Vagina (tissue), 2 donors: Measurements from ENCODE around the gene RPS6KL1. TPM values are rescaled to one million over a fixed set of nuclear protein-coding genes. Genes with fewer than 3 reads are reported as not detected.
"Not testable (repeated sequence)": the region's sequence is repeated elsewhere in the genome, so short reads cannot be mapped to it uniquely, and the experiment has no call there.

Experiments used
- DNase-seq, 2 donors: peaks; one replicate each; pipeline ENCODE4 v3.0.0-alpha.2; 2017; ENCODE audit errors: extremely low spot score in 2 of 2
- H3K27ac ChIP-seq: fragments of 200-600 bp; sonication (generic); one replicate; pipeline ENCODE4 v1.5.1; 2019
- H3K27me3 ChIP-seq: fragments of 200-600 bp; sonication (generic); one replicate; pipeline ENCODE4 v1.5.1; 2019
- H3K36me3 ChIP-seq, 2 donors: fragments of 200-600 bp; sonication (generic); one replicate each; pipeline ENCODE4 v1.5.1; 2017 to 2019
- H3K4me1 ChIP-seq: fragments of 200-600 bp; sonication (generic); one replicate; pipeline ENCODE4 v1.5.1; 2019
- H3K4me3 ChIP-seq, 2 donors: fragments of 200-600 bp; sonication (generic); 1 replicate in 1 of 2; 2 replicates in 1 of 2; pipeline ENCODE4 v1.5.1; 2016 to 2019
- H3K9me3 ChIP-seq: fragments of 200-600 bp; sonication (generic); one replicate; pipeline ENCODE4 v1.5.1; 2019
- CTCF ChIP-seq, 3 experiments: fragments of 450-650 bp in 2 of 3; fragments of 200-600 bp in 1 of 3; sonication (generic) in 1 of 3; IDR thresholded peaks; one replicate each; pipeline ENCODE4 v1.5.1; 2017 to 2019; ENCODE audit warnings: antibody characterized with exemption in 3 of 3, mild to moderate bottlenecking in 2 of 3, moderate library complexity in 2 of 3
- POLR2A ChIP-seq, 2 donors: fragments of 450-650 bp; IDR thresholded peaks; one replicate each; pipeline ENCODE4 v1.6.1; 2017; ENCODE audit warnings: antibody characterized with exemption in 2 of 2, mild to moderate bottlenecking in 2 of 2, moderate library complexity in 2 of 2
- POLR2AphosphoS5 ChIP-seq, 2 donors: sonication (generic); formaldehyde crosslinking; IDR thresholded peaks; one replicate each; pipeline ENCODE4 v1.9.0; 2017; ENCODE audit warnings: antibody characterized with exemption in 2 of 2, mild to moderate bottlenecking in 2 of 2, low read depth in 1 of 2; ENCODE audit not compliant: insufficient read depth in 1 of 2
- intact Hi-C: fragments of 100-400 bp; cut with DNase I; formaldehyde crosslinking; loops from one replicate; pipeline ENCODE4 v1.15.1; 2023
- total RNA-seq: library from RNA; depleted of rRNA; stranded (reverse); fragments of >200 nt; gene quantifications from one replicate; pipeline ENCODE4 v1.2.3, GENCODE V29; 2016

Gene RPS6KL1
- total RNA-seq, 1 donor from 2014 or later = 2.0 TPM

- no peak for DNase-seq
- Histone ChIP-seq H3K9me3 (no peaks in the 10 kb centered on the region), H3K27ac (no peak overlapping the region), H3K36me3 (no peaks in the 10 kb centered on the region), H3K27me3 (no peaks in the 10 kb centered on the region), H3K4me3 (no peak overlapping the region), H3K4me1 (peaks cover 7% of the 10 kb centered on the region)
- no peak for TF ChIP-seq POLR2AphosphoS5 (IDR thresholded peaks at IDR 0.05; ENCODE audit: insufficient read depth in 1 of 2, low read depth in 1 of 2)
- no peak for TF ChIP-seq CTCF (IDR thresholded peaks at IDR 0.05)
- TF ChIP-seq POLR2A (IDR thresholded peaks at IDR 0.05) = no peak
- intact Hi-C loops = no loop called here
These were observed 9.4 kb upstream of the RPS6KL1 start for GRCh38 chr14:74932401-74932901.

GRCh38 chr14:74931744-74932143 lies 8.7 kb upstream of the RPS6KL1 start:
- H3K36me3 ChIP-seq, H3K4me1 ChIP-seq, DNase-seq, H3K4me3 ChIP-seq, intact Hi-C loops, H3K27ac ChIP-seq, H3K27me3 ChIP-seq, H3K9me3 ChIP-seq: not testable (repeated sequence)

- no peak for TF ChIP-seq CTCF (IDR thresholded peaks at IDR 0.05)
- TF ChIP-seq POLR2A (IDR thresholded peaks at IDR 0.05) = no peak
- no peak for TF ChIP-seq POLR2AphosphoS5 (IDR thresholded peaks at IDR 0.05; ENCODE audit: insufficient read depth in 1 of 2, low read depth in 1 of 2)
- no peaks in the 10 kb centered on the region for H3K9me3 ChIP-seq
These were observed 6.2 kb upstream of the RPS6KL1 start for GRCh38 chr14:74929242-74929641.

GRCh38 chr14:74927225-74927624 lies 4.2 kb upstream of the RPS6KL1 start:
- Histone ChIP-seq H3K9me3 (no peaks in the 10 kb centered on the region), H3K27me3 (no peaks in the 10 kb centered on the region), H3K4me1 (peaks cover 9% of the 10 kb centered on the region), H3K36me3 (no peaks in the 10 kb centered on the region), H3K27ac (no peak overlapping the region), H3K4me3 (no peak overlapping the region)
- DNase-seq = no peak
- no peak for TF ChIP-seq CTCF (IDR thresholded peaks at IDR 0.05)
- TF ChIP-seq POLR2A (IDR thresholded peaks at IDR 0.05) = no peak
- no peak for TF ChIP-seq POLR2AphosphoS5 (IDR thresholded peaks at IDR 0.05; ENCODE audit: insufficient read depth in 1 of 2, low read depth in 1 of 2)
- intact Hi-C loops = no loop called here

More at GRCh38 chr14:74929242-74929641, 6.2 kb upstream of the RPS6KL1 start:
- intact Hi-C loops = no loop called here
- H3K4me3 ChIP-seq = no peak overlapping the region
- peaks cover 7% of the 10 kb centered on the region for H3K4me1 ChIP-seq
- no peaks in the 10 kb centered on the region for H3K27me3 ChIP-seq
- no peak overlapping the region for H3K27ac ChIP-seq
- no peaks in the 10 kb centered on the region for H3K36me3 ChIP-seq
- no peak for DNase-seq

- Histone ChIP-seq H3K27me3 (no peaks in the 10 kb centered on the region), H3K36me3 (no peaks in the 10 kb centered on the region), H3K27ac (no peak overlapping the region), H3K4me1 (peaks cover 9% of the 10 kb centered on the region), H3K9me3 (no peaks in the 10 kb centered on the region), H3K4me3 (no peak overlapping the region)
- intact Hi-C loops = no loop called here
- TF ChIP-seq CTCF (IDR thresholded peaks at IDR 0.05) (no peak), POLR2AphosphoS5 (IDR thresholded peaks at IDR 0.05; ENCODE audit: insufficient read depth in 1 of 2, low read depth in 1 of 2) (no peak), POLR2A (IDR thresholded peaks at IDR 0.05) (no peak)
- DNase-seq = no peak
These were observed 1.0 kb upstream of the RPS6KL1 start for GRCh38 chr14:74924061-74924460.
